GM21367 (cell line): Measurements from ENCODE around the gene ACIN1.

Experiments used
- ATAC-seq: cut with Tn5 transposase; IDR thresholded peaks from one replicate; pipeline ENCODE4 v1.9.1; 2021; ENCODE audit not compliant: unreplicated experiment

Gene ACIN1, protein sequence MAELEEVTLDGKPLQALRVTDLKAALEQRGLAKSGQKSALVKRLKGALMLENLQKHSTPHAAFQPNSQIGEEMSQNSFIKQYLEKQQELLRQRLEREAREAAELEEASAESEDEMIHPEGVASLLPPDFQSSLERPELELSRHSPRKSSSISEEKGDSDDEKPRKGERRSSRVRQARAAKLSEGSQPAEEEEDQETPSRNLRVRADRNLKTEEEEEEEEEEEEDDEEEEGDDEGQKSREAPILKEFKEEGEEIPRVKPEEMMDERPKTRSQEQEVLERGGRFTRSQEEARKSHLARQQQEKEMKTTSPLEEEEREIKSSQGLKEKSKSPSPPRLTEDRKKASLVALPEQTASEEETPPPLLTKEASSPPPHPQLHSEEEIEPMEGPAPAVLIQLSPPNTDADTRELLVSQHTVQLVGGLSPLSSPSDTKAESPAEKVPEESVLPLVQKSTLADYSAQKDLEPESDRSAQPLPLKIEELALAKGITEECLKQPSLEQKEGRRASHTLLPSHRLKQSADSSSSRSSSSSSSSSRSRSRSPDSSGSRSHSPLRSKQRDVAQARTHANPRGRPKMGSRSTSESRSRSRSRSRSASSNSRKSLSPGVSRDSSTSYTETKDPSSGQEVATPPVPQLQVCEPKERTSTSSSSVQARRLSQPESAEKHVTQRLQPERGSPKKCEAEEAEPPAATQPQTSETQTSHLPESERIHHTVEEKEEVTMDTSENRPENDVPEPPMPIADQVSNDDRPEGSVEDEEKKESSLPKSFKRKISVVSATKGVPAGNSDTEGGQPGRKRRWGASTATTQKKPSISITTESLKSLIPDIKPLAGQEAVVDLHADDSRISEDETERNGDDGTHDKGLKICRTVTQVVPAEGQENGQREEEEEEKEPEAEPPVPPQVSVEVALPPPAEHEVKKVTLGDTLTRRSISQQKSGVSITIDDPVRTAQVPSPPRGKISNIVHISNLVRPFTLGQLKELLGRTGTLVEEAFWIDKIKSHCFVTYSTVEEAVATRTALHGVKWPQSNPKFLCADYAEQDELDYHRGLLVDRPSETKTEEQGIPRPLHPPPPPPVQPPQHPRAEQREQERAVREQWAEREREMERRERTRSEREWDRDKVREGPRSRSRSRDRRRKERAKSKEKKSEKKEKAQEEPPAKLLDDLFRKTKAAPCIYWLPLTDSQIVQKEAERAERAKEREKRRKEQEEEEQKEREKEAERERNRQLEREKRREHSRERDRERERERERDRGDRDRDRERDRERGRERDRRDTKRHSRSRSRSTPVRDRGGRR

DNA sequence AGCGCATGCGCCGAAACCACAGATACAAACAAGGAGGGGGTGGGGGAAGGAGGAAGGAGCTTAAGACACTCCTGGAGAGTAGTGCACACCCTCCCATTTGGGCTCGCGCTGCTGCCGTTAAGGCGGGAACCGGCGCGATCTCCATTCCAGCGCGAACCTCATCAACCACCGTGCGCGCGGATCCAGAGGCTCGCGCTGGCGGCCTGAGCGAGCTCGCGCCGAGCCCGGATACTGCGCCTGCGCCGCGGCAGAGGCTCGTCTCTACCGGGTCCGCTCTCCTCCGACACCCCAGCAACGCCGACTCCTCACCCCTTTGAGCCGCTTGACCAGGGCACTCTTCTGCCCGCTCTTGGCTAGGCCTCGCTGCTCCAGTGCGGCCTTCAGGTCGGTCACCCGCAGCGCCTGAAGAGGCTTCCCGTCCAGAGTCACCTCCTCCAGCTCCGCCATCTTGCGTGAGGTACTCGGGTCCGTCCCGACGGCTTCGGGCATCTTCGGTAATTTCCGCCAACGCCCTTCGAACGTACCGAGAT lies at the start of gene ACIN1:
Gene ACIN1 (minus strand): TSS at position 471 of the 530 bp plus-strand sequence. CDS start 24 bp downstream, at position 447.
- peak; percentile 18 for ATAC-seq

DNA sequence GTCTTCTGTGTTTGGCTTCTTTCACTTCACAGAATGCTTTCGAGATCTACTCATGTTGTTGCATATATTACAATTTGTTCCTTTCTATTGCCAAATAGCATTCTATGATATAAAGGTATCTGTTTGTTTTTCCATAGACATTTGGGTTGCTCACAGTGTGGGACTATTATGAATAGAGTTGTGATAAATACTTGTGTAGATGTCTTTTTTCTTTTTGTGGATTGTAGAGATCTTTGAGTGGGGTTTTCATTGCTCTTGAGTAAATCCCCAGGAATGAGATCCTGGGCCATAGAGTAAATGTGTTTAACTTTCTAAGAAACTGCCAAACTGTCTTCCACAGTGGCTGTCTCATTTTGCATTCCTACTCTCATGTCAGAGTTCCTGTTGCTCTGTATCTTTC lies 49.0 kb upstream of the ACIN1 start:
- no peak for ATAC-seq

DNA sequence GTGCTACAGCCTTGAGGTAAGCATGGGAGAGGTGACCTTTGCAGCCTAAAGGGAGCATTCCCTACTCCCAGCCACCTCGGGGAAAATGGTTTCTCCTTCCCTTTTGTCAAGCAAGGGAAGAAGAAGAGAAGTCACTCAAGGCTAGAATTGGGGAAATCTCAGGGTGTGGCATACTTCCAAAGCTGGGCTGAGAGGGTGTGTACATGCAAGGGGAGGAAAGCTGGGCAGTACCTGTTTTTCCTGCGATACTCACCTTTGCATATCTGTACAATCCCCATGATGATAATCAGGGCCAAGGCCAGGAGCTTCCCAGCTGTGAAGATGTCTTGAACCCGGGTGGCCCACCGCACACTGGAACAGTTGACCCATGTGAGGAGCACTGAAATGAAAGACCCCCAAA lies 47.9 kb upstream of the ACIN1 start:
- no peak for ATAC-seq

DNA sequence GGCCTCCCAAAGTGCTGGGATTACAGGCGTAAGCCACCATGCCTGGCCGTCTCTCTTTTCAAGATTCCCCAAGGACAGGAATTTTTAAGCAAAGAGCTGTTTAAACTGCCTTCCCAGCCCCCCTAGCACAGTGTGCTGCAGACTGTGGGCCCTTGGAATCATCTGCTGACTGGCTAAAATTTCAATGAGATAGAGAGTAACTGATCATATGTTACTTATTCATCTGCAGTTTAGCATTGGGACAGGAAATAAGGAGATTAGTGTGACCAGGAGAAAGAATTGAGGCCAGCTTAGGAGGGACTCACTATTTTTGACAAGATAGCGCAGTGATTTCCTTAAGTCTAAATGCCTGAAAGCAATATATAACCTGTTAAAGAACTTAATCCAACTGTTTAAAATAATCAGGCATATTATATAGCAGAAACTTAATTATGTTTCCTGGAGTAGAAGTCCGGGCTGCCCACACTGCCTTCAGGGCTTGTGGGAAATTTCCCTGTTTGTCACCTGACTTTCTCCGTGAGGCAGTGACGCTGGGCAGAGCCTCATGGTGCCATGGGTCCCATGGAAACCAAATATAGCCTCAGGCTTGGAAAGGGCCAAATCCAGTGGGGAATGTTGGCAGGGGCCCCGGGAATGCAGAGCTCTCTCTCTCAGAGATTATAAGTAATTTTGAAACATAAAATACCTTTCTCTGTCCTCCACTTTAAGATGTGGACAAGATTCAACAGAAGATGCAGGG lies 46.9 kb upstream of the ACIN1 start:
- no peak for ATAC-seq

DNA sequence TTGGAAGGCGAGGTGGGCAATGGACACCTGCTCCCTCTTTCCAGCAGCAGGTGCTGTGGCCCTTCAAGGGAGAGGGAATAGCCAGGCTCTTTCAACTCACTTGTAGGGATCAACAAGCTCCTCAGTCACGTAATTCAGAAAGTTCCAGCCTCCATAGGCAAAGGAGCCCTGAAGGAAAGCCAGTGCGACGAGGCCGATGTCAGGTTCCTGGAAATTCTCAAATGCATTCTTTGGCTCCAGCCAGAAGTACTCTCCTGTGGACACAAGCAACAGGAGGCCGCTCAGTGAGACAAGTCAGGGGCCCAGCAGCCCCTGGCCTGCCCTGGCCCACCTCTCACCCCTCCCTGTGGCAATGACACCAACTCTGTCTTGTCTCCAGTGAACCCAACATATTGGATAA lies 45.4 kb upstream of the ACIN1 start:
- no peak for ATAC-seq

DNA sequence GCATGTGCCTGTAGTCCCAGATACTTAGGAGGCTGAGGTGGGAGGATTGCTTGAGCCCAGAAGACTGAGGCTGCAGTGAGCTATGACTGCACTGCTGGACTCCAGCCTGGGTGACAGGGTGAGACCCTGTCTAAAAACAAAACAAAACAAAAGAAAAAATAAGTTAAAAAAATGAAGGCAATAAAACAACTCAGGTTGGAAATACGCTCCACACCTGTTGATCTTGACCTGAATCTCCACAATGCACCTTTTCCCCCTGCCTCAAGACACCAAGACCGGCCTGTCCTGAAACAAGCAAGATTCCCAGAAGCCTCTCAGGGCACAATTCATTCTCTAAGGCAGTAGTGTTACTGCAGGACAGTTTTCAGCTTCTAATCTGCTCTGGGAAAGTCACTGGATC lies 44.9 kb upstream of the ACIN1 start:
- no peak for ATAC-seq

DNA sequence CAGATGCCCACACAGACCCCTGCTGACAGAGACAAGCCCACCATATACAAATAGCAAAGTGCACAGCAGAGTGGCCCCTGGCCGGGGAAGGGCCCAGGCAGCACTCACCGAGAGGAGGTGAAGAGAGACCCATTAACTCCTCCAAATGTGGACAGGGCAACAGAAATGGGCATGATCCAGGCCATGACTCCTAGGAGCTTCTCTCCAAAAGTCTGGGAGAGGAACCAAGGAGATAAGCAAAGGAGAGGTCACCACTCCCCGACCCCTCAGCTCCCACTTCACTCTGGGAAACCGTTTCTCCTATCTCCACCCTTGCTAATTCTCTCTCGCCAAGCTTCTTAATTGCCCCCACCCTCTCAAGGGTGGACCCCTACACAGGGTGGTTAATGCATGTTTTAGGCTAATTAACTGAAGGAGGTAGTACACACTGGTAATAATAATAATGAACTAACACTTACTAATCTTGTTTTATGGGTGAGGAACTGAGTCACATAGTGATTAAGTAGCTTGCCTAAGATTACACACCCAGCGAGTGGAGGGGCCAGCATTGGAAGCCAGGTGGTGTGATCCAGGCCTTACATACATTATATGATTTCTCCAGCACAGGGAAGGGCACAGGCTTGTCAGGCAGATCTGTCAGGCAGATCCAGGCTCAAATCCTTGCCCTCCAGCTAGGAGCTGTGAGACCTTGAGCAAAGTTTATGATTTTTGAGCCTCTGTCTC lies 43.0 kb upstream of the ACIN1 start:
- no peak for ATAC-seq

DNA sequence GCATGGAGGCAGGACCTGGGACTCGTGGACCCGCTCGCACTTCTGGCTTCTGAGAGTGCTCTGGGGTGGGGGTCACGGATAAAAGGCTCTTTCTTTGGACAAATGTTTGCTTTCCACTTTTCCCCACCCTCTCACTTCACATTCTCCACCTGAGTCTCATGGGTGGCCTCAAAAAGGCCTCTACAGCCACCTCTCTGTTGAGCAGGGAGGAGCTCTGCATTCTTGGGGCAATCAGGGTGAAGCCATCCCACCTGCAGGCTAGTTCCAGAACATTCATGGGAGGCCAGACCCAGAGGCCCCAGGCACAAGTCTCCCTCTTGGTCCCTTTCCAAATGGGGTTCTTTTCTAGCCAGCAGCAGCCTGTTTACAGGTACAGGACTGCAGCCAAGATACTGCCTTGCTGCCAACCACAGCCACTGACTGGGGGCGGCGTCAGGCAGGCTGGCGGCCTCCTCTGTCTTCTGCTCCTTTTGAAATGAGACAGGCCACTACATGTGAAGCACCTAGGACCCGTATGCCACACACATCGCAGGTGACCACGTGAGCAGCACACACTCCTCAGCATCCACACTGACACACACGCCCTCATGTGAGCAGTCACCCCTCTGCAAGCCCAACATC lies 42.4 kb upstream of the ACIN1 start:
- no peak for ATAC-seq

DNA sequence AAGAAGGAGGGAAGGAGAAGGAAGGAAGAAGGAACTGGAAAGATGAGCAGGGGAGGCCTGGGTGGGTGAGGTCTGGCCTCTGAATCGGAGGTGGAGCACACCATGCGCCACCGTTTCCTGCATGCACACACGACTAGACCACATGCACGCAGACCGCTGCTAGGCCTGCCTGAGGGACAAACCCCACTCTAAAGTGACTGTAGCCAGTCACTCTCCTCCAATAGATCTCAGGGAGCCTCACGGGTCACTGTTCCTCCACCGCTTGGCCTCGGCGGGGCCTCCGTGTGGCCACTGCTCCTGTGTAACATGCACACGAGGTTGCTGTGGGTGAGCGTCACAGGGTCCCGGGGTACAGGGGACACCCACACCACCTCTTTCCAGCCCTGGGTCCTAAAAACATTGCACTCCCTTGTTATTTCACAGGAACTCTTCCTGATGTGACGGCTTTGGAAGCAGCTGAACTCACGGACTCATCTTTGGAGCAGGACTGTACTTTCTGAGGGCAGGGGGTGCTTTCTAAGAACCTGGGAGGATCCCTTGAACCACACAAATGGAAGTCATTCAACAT lies 41.7 kb upstream of the ACIN1 start:
- ATAC-seq, result no peak

DNA sequence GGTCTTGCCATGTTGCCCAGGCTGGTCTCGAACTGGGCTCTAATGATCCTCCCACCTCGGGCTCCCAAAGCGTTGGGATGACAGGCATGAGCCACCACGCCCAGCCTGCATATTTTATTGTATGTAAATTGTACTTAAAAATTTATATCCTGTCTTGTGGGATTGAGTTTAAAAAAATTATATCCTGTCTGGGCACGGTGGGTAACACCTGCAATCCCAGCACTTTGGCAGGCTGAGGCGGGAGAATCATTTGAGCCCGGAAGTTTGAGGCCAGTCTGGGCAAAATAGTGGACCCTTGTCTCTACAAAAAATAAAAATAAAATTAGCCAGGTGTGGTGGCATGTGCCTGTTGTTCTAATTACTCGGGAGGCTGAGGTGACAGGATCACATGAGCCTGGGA lies 38.0 kb upstream of the ACIN1 start:
- ATAC-seq, result no peak

DNA sequence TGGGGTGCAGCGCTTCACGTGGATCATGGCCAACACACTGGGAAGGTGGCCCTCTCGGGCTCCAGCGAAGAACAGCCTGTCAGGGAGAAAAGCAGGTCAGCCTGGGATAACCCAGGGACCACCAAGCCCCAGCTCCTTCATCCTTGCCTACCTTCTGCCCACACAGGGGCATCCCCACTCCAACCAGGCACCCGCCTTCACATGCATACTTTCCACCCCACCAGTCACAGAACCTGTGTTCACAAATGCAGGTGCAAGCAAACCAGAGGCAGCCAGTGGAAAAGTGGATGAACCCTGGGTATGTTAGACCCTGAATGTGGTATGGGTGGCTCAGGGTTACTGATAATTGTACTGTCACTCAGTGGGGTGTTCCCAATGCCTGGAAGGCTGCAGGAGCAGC lies 36.5 kb upstream of the ACIN1 start:
- ATAC-seq, result no peak

DNA sequence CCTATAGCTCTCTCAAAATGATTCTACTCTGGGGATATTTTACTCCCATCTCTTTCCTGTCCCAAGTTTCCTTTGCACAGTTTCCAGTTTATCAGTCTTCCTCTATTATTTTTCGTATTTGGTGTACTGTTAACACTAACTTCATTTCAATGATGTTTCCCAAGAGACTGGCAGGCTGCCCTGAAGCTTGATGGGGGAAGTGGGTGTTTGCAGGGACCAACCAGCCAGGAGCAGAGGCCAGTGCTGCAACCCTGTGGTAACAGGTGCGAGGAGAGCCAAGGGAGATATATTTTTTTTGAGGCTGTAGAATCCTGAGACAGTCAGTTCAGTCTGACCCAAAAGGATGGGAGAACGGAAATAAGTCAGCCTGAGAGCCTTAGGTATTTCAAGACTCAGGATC lies 35.9 kb upstream of the ACIN1 start:
- ATAC-seq, result no peak

DNA sequence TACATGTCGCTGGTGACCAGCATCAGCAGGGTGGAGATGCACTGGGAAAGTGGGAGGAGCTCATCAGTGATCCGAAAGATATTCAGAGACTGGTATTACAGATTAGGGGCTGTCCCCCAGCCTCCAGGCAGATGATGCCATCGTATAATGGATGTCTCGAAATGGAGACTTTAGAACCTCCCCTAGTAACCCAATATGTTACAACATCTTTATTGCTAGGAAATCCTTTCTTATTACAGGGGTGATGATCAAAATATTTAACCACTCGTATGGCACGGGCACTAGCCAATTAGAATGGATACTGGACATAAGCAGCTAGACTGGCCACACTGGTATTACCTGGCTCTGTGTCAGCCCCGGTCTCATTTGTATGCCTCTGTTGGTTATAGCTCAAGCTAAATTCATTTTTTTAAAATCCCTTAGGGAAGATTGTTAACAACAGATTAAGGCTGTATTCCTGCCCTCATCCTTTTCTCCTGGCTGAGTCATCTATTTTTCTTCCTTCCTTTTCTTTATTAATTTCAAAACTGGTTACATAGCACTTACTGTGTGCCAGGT lies 34.9 kb upstream of the ACIN1 start:
- no peak for ATAC-seq

DNA sequence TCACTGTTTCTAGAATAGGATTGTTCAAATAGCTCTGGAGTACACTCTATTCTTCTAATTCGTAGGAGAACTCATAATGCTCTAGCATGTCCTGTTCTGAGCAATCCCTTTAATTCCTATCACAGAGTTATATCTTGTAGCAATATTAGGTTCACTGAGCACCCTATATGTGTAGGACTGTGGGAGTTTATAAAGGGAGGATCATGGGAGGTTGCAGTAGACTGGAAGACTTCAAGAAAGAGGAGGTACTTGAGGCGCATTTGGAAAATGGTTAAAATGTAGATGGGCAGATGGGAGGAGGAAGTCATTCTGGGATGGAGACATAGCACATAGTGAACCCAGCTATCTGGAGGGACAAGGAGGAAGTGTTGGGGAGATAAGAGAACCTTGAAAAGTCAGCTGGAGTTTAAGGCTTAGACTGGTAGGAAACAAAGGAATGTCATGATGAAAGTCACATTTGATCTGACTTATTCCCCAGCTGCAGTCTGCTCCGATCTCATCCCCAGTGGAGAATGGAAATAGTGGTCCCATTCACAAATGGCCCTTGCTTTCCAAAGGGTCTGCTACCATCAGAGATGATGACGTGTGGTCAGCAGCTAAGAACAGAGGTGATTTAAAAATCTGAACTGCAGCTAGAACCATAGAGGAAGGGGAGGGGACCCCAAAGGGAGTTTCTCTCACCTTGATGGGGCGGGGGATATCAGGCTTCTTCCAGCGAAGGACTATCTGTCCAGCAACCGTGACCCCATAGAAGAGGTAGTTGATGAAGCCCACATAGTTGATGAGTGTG lies 34.2 kb upstream of the ACIN1 start:
- ATAC-seq, result no peak

DNA sequence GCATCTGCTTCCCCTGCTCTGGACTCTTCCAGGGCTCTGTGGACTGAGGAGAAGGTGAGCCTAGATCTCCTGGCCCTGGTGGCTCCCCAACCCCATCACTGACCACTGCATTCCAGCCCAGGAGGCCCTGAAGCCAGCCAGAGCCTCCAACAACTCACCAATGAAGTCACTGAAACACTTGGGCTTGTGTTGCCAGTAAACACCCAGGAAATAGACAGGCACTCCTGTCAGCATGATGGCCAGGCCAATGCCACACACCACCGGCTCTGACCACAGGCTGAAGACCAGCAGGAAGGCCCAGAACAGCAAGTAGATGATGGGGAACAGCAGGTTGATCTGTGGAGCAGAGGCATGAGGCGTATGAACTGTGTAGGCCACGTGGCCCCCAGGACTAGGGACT lies 32.9 kb upstream of the ACIN1 start:
- no peak for ATAC-seq

DNA sequence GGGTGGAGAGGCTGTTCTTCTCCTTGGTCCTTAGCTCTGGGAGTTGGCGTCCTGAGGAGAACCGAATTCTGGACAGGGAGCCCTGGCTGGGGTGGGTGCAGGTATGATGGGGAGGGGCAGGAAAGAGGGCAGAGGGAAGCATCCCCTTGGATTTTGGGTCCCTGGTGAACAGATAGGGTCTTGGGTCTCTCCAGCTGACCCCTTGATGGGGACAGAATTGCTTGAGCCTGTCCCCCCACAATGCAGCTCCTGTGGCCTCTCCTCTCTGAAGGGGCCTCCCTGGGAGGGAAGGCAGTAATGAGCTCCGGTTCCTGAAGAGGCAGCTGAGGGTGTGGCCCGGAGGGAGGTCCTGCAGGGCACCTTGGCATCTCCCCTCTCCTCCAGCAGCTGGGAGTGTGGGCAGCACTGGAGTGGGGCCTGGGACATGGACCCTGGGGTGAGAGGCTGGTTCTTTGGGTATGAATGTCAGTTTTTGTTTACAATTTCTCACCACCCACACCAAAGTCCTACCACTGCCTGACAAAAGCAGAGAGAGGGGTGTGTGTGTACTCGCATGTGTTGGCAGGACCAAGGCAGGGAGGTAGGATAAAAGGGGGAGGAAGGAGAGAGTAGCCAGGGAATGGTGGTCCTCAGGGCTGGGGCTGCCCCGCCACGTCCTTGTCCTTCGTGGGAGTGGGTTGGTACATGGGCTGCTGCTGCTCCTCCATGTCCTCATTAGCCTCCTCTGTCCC lies 31.8 kb upstream of the ACIN1 start:
- ATAC-seq, result no peak

DNA sequence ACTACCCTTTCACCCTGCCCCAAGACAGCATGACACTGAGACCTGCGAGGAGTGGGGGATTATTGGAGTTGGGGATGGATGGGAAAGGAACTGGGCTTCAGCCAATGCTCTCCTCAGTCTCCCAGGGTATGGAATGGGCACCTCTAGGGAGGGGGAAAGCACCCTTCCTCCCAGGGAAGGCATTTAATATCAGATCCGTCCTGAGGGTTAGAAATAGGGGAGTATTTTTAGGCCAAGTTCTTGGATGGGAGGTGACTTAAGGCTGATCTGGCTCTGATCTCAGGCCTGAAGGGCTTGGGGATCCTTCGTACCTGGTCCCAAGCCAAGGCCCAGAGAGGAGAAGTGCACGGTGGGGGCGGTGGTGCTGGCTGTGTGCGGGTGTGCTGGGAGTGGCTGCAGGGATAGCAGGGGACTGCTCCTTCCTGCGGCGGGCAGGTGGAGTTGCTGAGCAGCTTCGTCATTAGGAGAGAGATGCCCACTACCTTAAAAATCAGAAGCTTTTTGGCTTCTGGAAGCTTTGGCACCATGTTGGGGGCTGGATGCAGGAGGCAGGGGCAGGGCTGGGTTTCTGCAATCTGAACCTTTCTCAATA lies 31.1 kb upstream of the ACIN1 start:
- ATAC-seq, result no peak
